WTC11 (cell line): Measurements from ENCODE around the gene TRIM9. TPM values are rescaled to one million over a fixed set of nuclear protein-coding genes. Genes with fewer than 3 reads are reported as not detected.

Source experiments
- AFF4 ChIP-seq: sonication (generic); formaldehyde crosslinking; IDR thresholded peaks from 2 replicates; pipeline ENCODE4 v1.8.1; 2023; ENCODE audit warnings: mild to moderate bottlenecking, missing genetic modification reagents, borderline replicate concordance
- ATF1 ChIP-seq: sonication (generic); formaldehyde crosslinking; IDR thresholded peaks from 2 replicates; pipeline ENCODE4 v1.8.1; 2023; ENCODE audit warnings: mild to moderate bottlenecking, moderate library complexity, missing genetic modification reagents
- CBFB ChIP-seq: sonication (generic); formaldehyde crosslinking; IDR thresholded peaks from 2 replicates; pipeline ENCODE4 v1.8.1; 2022; ENCODE audit warnings: mild to moderate bottlenecking, low read depth, missing genetic modification reagents
- CREM ChIP-seq: sonication (generic); formaldehyde crosslinking; IDR thresholded peaks from 2 replicates; pipeline ENCODE4 v1.8.1; 2022; ENCODE audit warnings: mild to moderate bottlenecking, missing genetic modification reagents, moderate library complexity
- E2F5 ChIP-seq: sonication (generic); formaldehyde crosslinking; IDR thresholded peaks from 2 replicates; pipeline ENCODE4 v1.8.1; 2022; ENCODE audit warnings: mild to moderate bottlenecking, moderate library complexity, missing genetic modification reagents
- FOXK1 ChIP-seq: sonication (generic); formaldehyde crosslinking; IDR thresholded peaks from 2 replicates; pipeline ENCODE4 v1.8.0; 2022; ENCODE audit warnings: mild to moderate bottlenecking, moderate library complexity, missing genetic modification reagents
- FOXP1 ChIP-seq: sonication (generic); formaldehyde crosslinking; IDR thresholded peaks from 2 replicates; pipeline ENCODE4 v1.8.0; 2022; ENCODE audit warnings: missing genetic modification reagents, mild to moderate bottlenecking, moderate library complexity, borderline replicate concordance
- GABPB1 ChIP-seq: sonication (generic); formaldehyde crosslinking; IDR thresholded peaks from 2 replicates; pipeline ENCODE4 v1.8.1; 2023; ENCODE audit warnings: mild to moderate bottlenecking, missing genetic modification reagents
- GRHL2 ChIP-seq: fragments of 250-450 bp; sonication (Bioruptor Pico); IDR thresholded peaks from 2 replicates; pipeline ENCODE4 v1.8.0; 2022; ENCODE audit warnings: mild to moderate bottlenecking, moderate library complexity; ENCODE audit not compliant: insufficient replicate concordance, severe bottlenecking
- HMGA2 ChIP-seq: fragments of 250-450 bp; sonication (Bioruptor Pico); IDR thresholded peaks from 2 replicates; pipeline ENCODE4 v1.4.0; 2021; ENCODE audit warnings: mild to moderate bottlenecking, moderate library complexity
- KAT7 ChIP-seq: sonication (generic); formaldehyde crosslinking; IDR thresholded peaks from 2 replicates; pipeline ENCODE4 v1.8.1; 2023; ENCODE audit warnings: missing genetic modification reagents, mild to moderate bottlenecking, borderline replicate concordance
- MXD4 ChIP-seq: fragments of 250-450 bp; sonication (Bioruptor Pico); IDR thresholded peaks from 2 replicates; pipeline ENCODE4 v1.8.0; 2021; ENCODE audit warnings: mild to moderate bottlenecking, moderate library complexity, borderline replicate concordance
- NFATC4 ChIP-seq: fragments of 250-450 bp; sonication (Bioruptor Pico); IDR thresholded peaks from 2 replicates; pipeline ENCODE4 v1.9.0; 2021; ENCODE audit warnings: mild to moderate bottlenecking
- NR1H2 ChIP-seq: sonication (generic); formaldehyde crosslinking; IDR thresholded peaks from 2 replicates; pipeline ENCODE4 v1.9.0; 2021; ENCODE audit warnings: mild to moderate bottlenecking, moderate library complexity, missing genetic modification reagents
- NR2C2 ChIP-seq: sonication (generic); formaldehyde crosslinking; IDR thresholded peaks from 2 replicates; pipeline ENCODE4 v1.8.0; 2022; ENCODE audit warnings: mild to moderate bottlenecking, missing genetic modification reagents
- TCF7 ChIP-seq: sonication (generic); formaldehyde crosslinking; IDR thresholded peaks from 2 replicates; pipeline ENCODE4 v1.8.0; 2022; ENCODE audit warnings: mild to moderate bottlenecking, low read depth, missing genetic modification reagents, moderate library complexity
- ZBTB43 ChIP-seq: sonication (generic); formaldehyde crosslinking; IDR thresholded peaks from 2 replicates; pipeline ENCODE4 v1.8.1; 2023; ENCODE audit warnings: mild to moderate bottlenecking, missing genetic modification reagents
- ZMAT4 ChIP-seq: fragments of 250-450 bp; sonication (Bioruptor Pico); IDR thresholded peaks from 2 replicates; pipeline ENCODE4 v1.9.0; 2021; ENCODE audit warnings: mild to moderate bottlenecking
- ZNF317 ChIP-seq: sonication (generic); formaldehyde crosslinking; IDR thresholded peaks from 2 replicates; pipeline ENCODE4 v1.8.1; 2023; ENCODE audit warnings: low read depth, mild to moderate bottlenecking, moderate library complexity, missing genetic modification reagents, borderline replicate concordance
- ZNF396 ChIP-seq: fragments of 250-450 bp; sonication (Bioruptor Pico); IDR thresholded peaks from 2 replicates; pipeline ENCODE4 v1.8.0; 2021; ENCODE audit warnings: mild to moderate bottlenecking, moderate library complexity, borderline replicate concordance
- total RNA-seq: library from RNA; stranded (reverse); gene quantifications from 3 replicates; pipeline ENCODE4 v1.2.3, GENCODE V29; 2021
- TF ChIP-seq, protein P1 (sequence below): sonication (generic); formaldehyde crosslinking; IDR thresholded peaks from 2 replicates; pipeline ENCODE4 v1.8.0; 2022; ENCODE audit warnings: mild to moderate bottlenecking, missing genetic modification reagents
- TF ChIP-seq, protein P2 (sequence below): sonication (generic); formaldehyde crosslinking; IDR thresholded peaks from 2 replicates; pipeline ENCODE4 v1.8.1; 2023; ENCODE audit warnings: mild to moderate bottlenecking, missing genetic modification reagents
- TF ChIP-seq, protein P3 (sequence below): sonication (generic); formaldehyde crosslinking; IDR thresholded peaks from 2 replicates; pipeline ENCODE4 v1.8.1; 2022; ENCODE audit warnings: low read depth, mild to moderate bottlenecking, moderate library complexity, missing genetic modification reagents, borderline replicate concordance
- TF ChIP-seq, protein P4 (sequence below): fragments of 250-450 bp; sonication (Bioruptor Pico); IDR thresholded peaks from 2 replicates; pipeline ENCODE4 v1.9.0; 2021; ENCODE audit warnings: moderate library complexity, mild to moderate bottlenecking, inconsistent platforms, borderline replicate concordance
- TF ChIP-seq, protein P5 (sequence below): sonication (generic); formaldehyde crosslinking; IDR thresholded peaks from 2 replicates; pipeline ENCODE4 v1.8.1; 2023; ENCODE audit warnings: mild to moderate bottlenecking, moderate library complexity, missing genetic modification reagents

Gene TRIM9
- total RNA-seq, 1 experiment from 2014 or later = 4.0 TPM

DNA sequence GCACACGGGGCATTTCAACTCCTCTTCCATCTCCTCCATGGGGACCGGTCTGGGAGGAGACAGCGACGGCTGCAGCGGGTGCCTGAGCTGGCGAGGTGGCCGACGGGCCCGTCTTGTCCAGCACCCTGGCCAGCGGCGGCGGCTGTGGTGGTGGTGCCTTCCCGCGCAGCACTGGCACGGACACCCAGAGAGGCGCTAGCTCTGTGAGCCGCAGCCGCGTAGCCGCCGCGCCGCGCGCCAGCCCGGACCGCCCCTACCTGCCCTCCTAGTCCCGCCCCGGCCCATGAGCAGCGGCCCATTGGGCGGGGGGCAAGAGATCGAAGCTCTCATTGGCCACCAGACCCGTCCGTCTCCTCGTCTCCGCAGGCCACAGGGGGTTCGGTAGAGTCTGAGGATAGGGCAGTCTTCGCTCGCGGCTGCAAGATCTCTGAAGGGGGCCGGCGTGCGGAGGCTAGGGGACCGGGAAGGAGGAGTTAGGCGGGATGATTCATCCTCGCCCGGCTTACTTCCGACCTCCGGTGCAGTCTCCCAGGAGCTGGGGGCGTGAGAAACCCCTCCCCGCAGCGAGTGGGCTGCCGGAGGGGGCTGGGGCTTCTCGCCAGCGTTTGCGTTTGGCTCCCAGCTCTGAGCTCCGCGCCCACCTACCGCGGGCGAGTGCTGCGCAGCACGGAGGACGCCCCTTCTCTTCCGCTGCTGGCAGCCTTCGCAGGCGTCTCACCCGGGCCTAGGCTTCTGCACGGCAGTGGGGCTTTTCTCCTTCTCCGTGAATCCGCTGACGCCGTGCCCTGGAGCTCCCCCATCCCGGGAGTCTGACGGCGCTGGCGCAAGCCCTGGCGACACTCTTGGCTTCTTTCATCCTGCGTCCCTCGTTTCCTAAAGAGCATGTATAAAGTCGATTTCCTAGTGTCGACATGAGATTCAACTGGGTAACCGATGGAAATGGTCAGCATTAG lies at the start of gene TRIM9 (continued):
- TF ChIP-seq, protein P1, sequence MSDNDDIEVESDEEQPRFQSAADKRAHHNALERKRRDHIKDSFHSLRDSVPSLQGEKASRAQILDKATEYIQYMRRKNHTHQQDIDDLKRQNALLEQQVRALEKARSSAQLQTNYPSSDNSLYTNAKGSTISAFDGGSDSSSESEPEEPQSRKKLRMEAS (CRISPR knock-in tag) = no peak; the same call in 1 of the 2 replicates
- TF ChIP-seq FOXK1 (CRISPR knock-in tag) = peak; percentile 51; the same call in 1 of the 2 replicates
- TF ChIP-seq, protein P2, sequence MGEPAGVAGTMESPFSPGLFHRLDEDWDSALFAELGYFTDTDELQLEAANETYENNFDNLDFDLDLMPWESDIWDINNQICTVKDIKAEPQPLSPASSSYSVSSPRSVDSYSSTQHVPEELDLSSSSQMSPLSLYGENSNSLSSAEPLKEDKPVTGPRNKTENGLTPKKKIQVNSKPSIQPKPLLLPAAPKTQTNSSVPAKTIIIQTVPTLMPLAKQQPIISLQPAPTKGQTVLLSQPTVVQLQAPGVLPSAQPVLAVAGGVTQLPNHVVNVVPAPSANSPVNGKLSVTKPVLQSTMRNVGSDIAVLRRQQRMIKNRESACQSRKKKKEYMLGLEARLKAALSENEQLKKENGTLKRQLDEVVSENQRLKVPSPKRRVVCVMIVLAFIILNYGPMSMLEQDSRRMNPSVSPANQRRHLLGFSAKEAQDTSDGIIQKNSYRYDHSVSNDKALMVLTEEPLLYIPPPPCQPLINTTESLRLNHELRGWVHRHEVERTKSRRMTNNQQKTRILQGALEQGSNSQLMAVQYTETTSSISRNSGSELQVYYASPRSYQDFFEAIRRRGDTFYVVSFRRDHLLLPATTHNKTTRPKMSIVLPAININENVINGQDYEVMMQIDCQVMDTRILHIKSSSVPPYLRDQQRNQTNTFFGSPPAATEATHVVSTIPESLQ (CRISPR knock-in tag) = no peak
- no peak for TF ChIP-seq NR1H2 (CRISPR knock-in tag)
- TF ChIP-seq, protein P3, sequence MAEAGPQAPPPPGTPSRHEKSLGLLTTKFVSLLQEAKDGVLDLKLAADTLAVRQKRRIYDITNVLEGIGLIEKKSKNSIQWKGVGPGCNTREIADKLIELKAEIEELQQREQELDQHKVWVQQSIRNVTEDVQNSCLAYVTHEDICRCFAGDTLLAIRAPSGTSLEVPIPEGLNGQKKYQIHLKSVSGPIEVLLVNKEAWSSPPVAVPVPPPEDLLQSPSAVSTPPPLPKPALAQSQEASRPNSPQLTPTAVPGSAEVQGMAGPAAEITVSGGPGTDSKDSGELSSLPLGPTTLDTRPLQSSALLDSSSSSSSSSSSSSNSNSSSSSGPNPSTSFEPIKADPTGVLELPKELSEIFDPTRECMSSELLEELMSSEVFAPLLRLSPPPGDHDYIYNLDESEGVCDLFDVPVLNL (CRISPR knock-in tag) = no peak
- TF ChIP-seq GABPB1 (CRISPR knock-in tag) = no peak
- no peak for TF ChIP-seq GRHL2
- TF ChIP-seq, protein P4, sequence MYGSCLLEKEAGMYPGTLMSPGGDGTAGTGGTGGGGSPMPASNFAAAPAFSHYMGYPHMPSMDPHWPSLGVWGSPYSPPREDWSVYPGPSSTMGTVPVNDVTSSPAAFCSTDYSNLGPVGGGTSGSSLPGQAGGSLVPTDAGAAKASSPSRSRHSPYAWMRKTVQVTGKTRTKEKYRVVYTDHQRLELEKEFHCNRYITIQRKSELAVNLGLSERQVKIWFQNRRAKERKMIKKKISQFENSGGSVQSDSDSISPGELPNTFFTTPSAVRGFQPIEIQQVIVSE (CRISPR knock-in tag) = no peak
- no peak for TF ChIP-seq KAT7
- peak; percentile 62; the same call in 1 of the 2 replicates for TF ChIP-seq ZBTB43 (CRISPR knock-in tag)
- TF ChIP-seq NFATC4 (CRISPR knock-in tag) = no peak
- TF ChIP-seq ZNF317 (CRISPR knock-in tag) = no peak
- no peak for TF ChIP-seq FOXP1
- no peak for TF ChIP-seq MXD4 (CRISPR knock-in tag)
- TF ChIP-seq AFF4 (CRISPR knock-in tag) = no peak; the same call in 1 of the 2 replicates
- peak; percentile 77; the same call in 1 of the 2 replicates for TF ChIP-seq E2F5 (CRISPR knock-in tag)
- no peak for TF ChIP-seq ZMAT4 (CRISPR knock-in tag)
- TF ChIP-seq ATF1 (CRISPR knock-in tag) = no peak
- no peak for TF ChIP-seq ZNF396
- peak; percentile 56; the same call in 1 of the 2 replicates for TF ChIP-seq CBFB (CRISPR knock-in tag)
- TF ChIP-seq, protein P5, sequence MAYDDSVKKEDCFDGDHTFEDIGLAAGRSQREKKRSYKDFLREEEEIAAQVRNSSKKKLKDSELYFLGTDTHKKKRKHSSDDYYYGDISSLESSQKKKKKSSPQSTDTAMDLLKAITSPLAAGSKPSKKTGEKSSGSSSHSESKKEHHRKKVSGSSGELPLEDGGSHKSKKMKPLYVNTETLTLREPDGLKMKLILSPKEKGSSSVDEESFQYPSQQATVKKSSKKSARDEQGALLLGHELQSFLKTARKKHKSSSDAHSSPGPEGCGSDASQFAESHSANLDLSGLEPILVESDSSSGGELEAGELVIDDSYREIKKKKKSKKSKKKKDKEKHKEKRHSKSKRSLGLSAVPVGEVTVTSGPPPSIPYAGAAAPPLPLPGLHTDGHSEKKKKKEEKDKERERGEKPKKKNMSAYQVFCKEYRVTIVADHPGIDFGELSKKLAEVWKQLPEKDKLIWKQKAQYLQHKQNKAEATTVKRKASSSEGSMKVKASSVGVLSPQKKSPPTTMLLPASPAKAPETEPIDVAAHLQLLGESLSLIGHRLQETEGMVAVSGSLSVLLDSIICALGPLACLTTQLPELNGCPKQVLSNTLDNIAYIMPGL (CRISPR knock-in tag) = peak; percentile 57; the same call in 1 of the 2 replicates
- no peak for TF ChIP-seq NR2C2 (CRISPR knock-in tag)
- TF ChIP-seq TCF7 = no peak
- no peak for TF ChIP-seq HMGA2 (CRISPR knock-in tag)
- no peak for TF ChIP-seq CREM (CRISPR knock-in tag)
